H9 (cell line): ENCODE measurements around the gene AACS. TPM values are rescaled to one million over a fixed set of nuclear protein-coding genes. Genes with fewer than 3 reads are reported as not detected.

Source experiments
- DNase-seq: peaks from one replicate; pipeline ENCODE4 v3.0.0-alpha.2; 2017
- H2AFZ ChIP-seq: one replicate; pipeline ENCODE4 v1.6.1; 2013; ENCODE audit warnings: mild to moderate bottlenecking, low read length, control low read depth, moderate library complexity
- H2AK5ac ChIP-seq: 2 replicates; pipeline ENCODE4 v1.6.1; 2013; ENCODE audit warnings: low read length, control low read depth, mixed read lengths; ENCODE audit not compliant: insufficient read length
- H2BK120ac ChIP-seq: one replicate; pipeline ENCODE4 v1.6.1; 2013; ENCODE audit warnings: low read depth, mild to moderate bottlenecking, low read length, control low read depth, inconsistent platforms; ENCODE audit not compliant: poor library complexity, severe bottlenecking
- H2BK12ac ChIP-seq: 2 replicates; pipeline ENCODE4 v1.6.1; 2013; ENCODE audit warnings: low read length, control low read depth, mixed read lengths, low read depth; ENCODE audit not compliant: insufficient read length
- H2BK15ac ChIP-seq: 2 replicates; pipeline ENCODE4 v1.6.1; 2013; ENCODE audit warnings: low read depth, low read length, control low read depth
- H2BK20ac ChIP-seq: one replicate; pipeline ENCODE4 v1.6.1; 2013; ENCODE audit warnings: low read depth, mild to moderate bottlenecking, low read length, control low read depth, inconsistent platforms; ENCODE audit not compliant: poor library complexity, severe bottlenecking
- H2BK5ac ChIP-seq: 2 replicates; pipeline ENCODE4 v1.6.1; 2013; ENCODE audit warnings: low read length, control low read depth, mixed read lengths; ENCODE audit not compliant: insufficient read length
- H3K14ac ChIP-seq: 2 replicates; pipeline ENCODE4 v1.6.1; 2013; ENCODE audit warnings: low read length, control low read depth; ENCODE audit not compliant: insufficient read depth
- H3K18ac ChIP-seq: 2 replicates; pipeline ENCODE4 v1.6.1; 2013; ENCODE audit warnings: low read depth, mild to moderate bottlenecking, mixed read lengths, low read length, control low read depth; ENCODE audit not compliant: insufficient read length
- H3K23ac ChIP-seq: 2 replicates; pipeline ENCODE4 v1.6.1; 2013; ENCODE audit warnings: low read length, control low read depth, mixed read lengths, low read depth; ENCODE audit not compliant: insufficient read length
- H3K23me2 ChIP-seq: 2 replicates; pipeline ENCODE4 v1.6.1; 2013; ENCODE audit warnings: low read depth, mild to moderate bottlenecking, mixed read lengths, low read length, control low read depth; ENCODE audit not compliant: insufficient read length, poor library complexity, severe bottlenecking
- H3K27ac ChIP-seq: 2 replicates; pipeline ENCODE4 v1.5.1; 2013; ENCODE audit warnings: low read length, control low read depth, mixed read lengths, low read depth; ENCODE audit not compliant: insufficient read length
- H3K27me3 ChIP-seq: 2 replicates; pipeline ENCODE4 v1.6.1; 2013; ENCODE audit warnings: low read length, control low read depth, inconsistent platforms; ENCODE audit not compliant: insufficient read depth
- H3K4ac ChIP-seq: 2 replicates; pipeline ENCODE4 v1.6.1; 2013; ENCODE audit warnings: low read depth, mild to moderate bottlenecking, control low read depth, inconsistent platforms, low read length, moderate library complexity
- H3K4me1 ChIP-seq: 2 replicates; pipeline ENCODE4 v1.6.1; 2013; ENCODE audit warnings: low read length, control low read depth, inconsistent platforms; ENCODE audit not compliant: insufficient read depth
- H3K4me2 ChIP-seq: 2 replicates; pipeline ENCODE4 v1.6.1; 2013; ENCODE audit warnings: low read length, control low read depth, mixed read lengths; ENCODE audit not compliant: insufficient read length, insufficient read depth
- H3K56ac ChIP-seq: 2 replicates; pipeline ENCODE4 v1.6.1; 2013; ENCODE audit warnings: low read depth, mild to moderate bottlenecking, mixed read lengths, low read length, control low read depth; ENCODE audit not compliant: insufficient read length
- H3K79me1 ChIP-seq: 2 replicates; pipeline ENCODE4 v1.6.1; 2013; ENCODE audit warnings: low read depth, mild to moderate bottlenecking, moderate library complexity, low read length, control low read depth, inconsistent platforms; ENCODE audit not compliant: insufficient read depth, poor library complexity, severe bottlenecking
- H3K79me2 ChIP-seq: 2 replicates; pipeline ENCODE4 v1.6.1; 2013; ENCODE audit warnings: low read length, control low read depth, inconsistent platforms; ENCODE audit not compliant: insufficient read depth
- H3K9ac ChIP-seq: 2 replicates; pipeline ENCODE4 v1.6.1; 2013; ENCODE audit warnings: low read length, control low read depth, mixed read lengths; ENCODE audit not compliant: insufficient read length; ENCODE audit errors: extremely low read depth
- H3K9me3 ChIP-seq: one replicate; pipeline ENCODE4 v1.6.1; 2013; ENCODE audit warnings: low read depth, low read length, inconsistent platforms; ENCODE audit not compliant: control insufficient read depth
- H3T11ph ChIP-seq: one replicate; pipeline ENCODE4 v1.6.1; 2013; ENCODE audit warnings: mild to moderate bottlenecking, low read length, control low read depth, inconsistent platforms
- H4K20me1 ChIP-seq: one replicate; pipeline ENCODE4 v1.6.1; 2013; ENCODE audit not compliant: control insufficient read depth, insufficient read length, insufficient read depth
- H4K5ac ChIP-seq: 2 replicates; pipeline ENCODE4 v1.6.1; 2013; ENCODE audit warnings: low read depth, mild to moderate bottlenecking, mixed read lengths, low read length, control low read depth; ENCODE audit not compliant: insufficient read length
- H4K8ac ChIP-seq: replicated peaks from 2 replicates; pipeline ENCODE4 v1.6.1; 2013; ENCODE audit warnings: low read length, control low read depth, mixed read lengths, low read depth; ENCODE audit not compliant: insufficient read length
- H4K91ac ChIP-seq: 2 replicates; pipeline ENCODE4 v1.6.1; 2013; ENCODE audit warnings: low read depth, mild to moderate bottlenecking, moderate library complexity, mixed read lengths, low read length, control low read depth; ENCODE audit not compliant: insufficient read length
- H3K27ac Mint-ChIP-seq, 3 experiments: 2 replicates in 2 of 3; 3 replicates in 1 of 3; pipeline ENCODE4 v1.8.0; 2020 to 2021; ENCODE audit warnings: mixed read lengths in 3 of 3, mild to moderate bottlenecking in 1 of 3, moderate library complexity in 1 of 3
- H3K27me3 Mint-ChIP-seq: 2 replicates; pipeline ENCODE4 v1.8.0; 2021; ENCODE audit warnings: low read depth, mild to moderate bottlenecking, moderate library complexity, mixed read lengths
- H3K36me3 Mint-ChIP-seq, 3 experiments: 2 replicates in 2 of 3; 3 replicates in 1 of 3; pipeline ENCODE4 v1.8.0; 2020 to 2021; ENCODE audit warnings: low read depth in 3 of 3, mixed read lengths in 3 of 3; ENCODE audit not compliant: insufficient read depth in 1 of 3
- H3K4me1 Mint-ChIP-seq, 2 experiments: 2 replicates each; pipeline ENCODE4 v1.8.0; 2020; ENCODE audit warnings: mixed read lengths in 2 of 2
- H3K4me3 Mint-ChIP-seq, 2 experiments: 2 replicates in 1 of 2; 3 replicates in 1 of 2; pipeline ENCODE4 v1.8.0; 2020 to 2021; ENCODE audit warnings: mild to moderate bottlenecking in 2 of 2, mixed read lengths in 2 of 2, moderate library complexity in 1 of 2
- H3K9me3 Mint-ChIP-seq, 2 experiments: 2 replicates in 1 of 2; 3 replicates in 1 of 2; pipeline ENCODE4 v1.8.0; 2020; ENCODE audit warnings: mild to moderate bottlenecking in 2 of 2, mixed read lengths in 2 of 2, moderate library complexity in 1 of 2
- WGBS: extraction: QIAGEN DNeasy Blood & Tissue Kit; methylation state at CpG from one replicate; pipeline ENCODE4 v1.1.7; 2013; ENCODE audit warnings: missing lambda C conversion rate, low lambda C conversion rate, mixed read lengths; ENCODE audit not compliant: insufficient read length; ENCODE audit errors: extremely low coverage; 5-methylcytosine and 5-hydroxymethylcytosine counted together
- total RNA-seq: library from RNA; stranded (reverse); gene quantifications from 2 replicates; pipeline ENCODE4 v1.2.1, GENCODE V29; 2021
- TF ChIP-seq, protein P1 (sequence below): fragments of 200-600 bp; sonication (generic); conservative IDR thresholded peaks from 3 replicates; pipeline ENCODE4 v1.8.0; 2021; ENCODE audit warnings: antibody characterized with exemption, mild to moderate bottlenecking

The AACS gene
- total RNA-seq, 1 experiment from 2014 or later, result 35.0 TPM

- Mint-ChIP-seq H3K27me3 (no peaks in the 10 kb centered on the region), H3K27ac (no peak overlapping the region), H3K4me3 (no peak overlapping the region), H3K9me3 (no peaks in the 10 kb centered on the region), H3K4me1 (no peaks in the 10 kb centered on the region), H3K36me3 (peaks cover 39 to 60% (median 52%) of the 10 kb centered on the region in 3 experiments; a peak in 6 of 7 replicates)
- Histone ChIP-seq H3K9ac (no peak overlapping the region), H3K9me3 (no peaks in the 10 kb centered on the region), H3K79me1 (no peaks in the 10 kb centered on the region), H3K23ac (no peak overlapping the region), H3K27ac (no peak overlapping the region), H4K8ac (no peak overlapping the region), H3K4ac (no peak overlapping the region), H3K4me2 (no peak overlapping the region), H3K18ac (no peak overlapping the region), H3K79me2 (peaks cover 2% of the 10 kb centered on the region; the same call in 1 of the 2 replicates), H2BK12ac (no peak overlapping the region), H2AFZ (no peak overlapping the region), H3K56ac (no peak overlapping the region), H4K5ac (no peak overlapping the region), H3K27me3 (no peaks in the 10 kb centered on the region), H3K14ac (no peak overlapping the region), H2BK120ac (no peak overlapping the region), H3T11ph (no peak overlapping the region), H3K4me1 (no peaks in the 10 kb centered on the region), H4K20me1 (no peaks in the 10 kb centered on the region), H2BK5ac (no peak overlapping the region), H3K23me2 (no peaks in the 10 kb centered on the region), H4K91ac (no peak overlapping the region), H2BK20ac (no peak overlapping the region), H2BK15ac (no peak overlapping the region), H2AK5ac (no peak overlapping the region)
- DNase-seq, result no peak
- TF ChIP-seq, protein P1, sequence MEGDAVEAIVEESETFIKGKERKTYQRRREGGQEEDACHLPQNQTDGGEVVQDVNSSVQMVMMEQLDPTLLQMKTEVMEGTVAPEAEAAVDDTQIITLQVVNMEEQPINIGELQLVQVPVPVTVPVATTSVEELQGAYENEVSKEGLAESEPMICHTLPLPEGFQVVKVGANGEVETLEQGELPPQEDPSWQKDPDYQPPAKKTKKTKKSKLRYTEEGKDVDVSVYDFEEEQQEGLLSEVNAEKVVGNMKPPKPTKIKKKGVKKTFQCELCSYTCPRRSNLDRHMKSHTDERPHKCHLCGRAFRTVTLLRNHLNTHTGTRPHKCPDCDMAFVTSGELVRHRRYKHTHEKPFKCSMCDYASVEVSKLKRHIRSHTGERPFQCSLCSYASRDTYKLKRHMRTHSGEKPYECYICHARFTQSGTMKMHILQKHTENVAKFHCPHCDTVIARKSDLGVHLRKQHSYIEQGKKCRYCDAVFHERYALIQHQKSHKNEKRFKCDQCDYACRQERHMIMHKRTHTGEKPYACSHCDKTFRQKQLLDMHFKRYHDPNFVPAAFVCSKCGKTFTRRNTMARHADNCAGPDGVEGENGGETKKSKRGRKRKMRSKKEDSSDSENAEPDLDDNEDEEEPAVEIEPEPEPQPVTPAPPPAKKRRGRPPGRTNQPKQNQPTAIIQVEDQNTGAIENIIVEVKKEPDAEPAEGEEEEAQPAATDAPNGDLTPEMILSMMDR, result no peak
- no CpG with 5 or more reads among the region's 6 CpGs for WGBS
Measured at GRCh38 chr12:125076103-125076502, 10.9 kb downstream of the AACS start.
